GM12801 (cell line): ENCODE measurements around the gene LNPEP.

Experiments used
- TF ChIP-seq, protein P1 (sequence below): IDR thresholded peaks from one replicate; pipeline ENCODE4 v1.5.1; 2011; ENCODE audit warnings: control low read depth; ENCODE audit not compliant: insufficient read length; ENCODE audit errors: extremely low read depth

Gene LNPEP

GRCh38 chr5:97019435-97020117 lies 83.7 kb downstream of the LNPEP start:
- TF ChIP-seq, protein P1, sequence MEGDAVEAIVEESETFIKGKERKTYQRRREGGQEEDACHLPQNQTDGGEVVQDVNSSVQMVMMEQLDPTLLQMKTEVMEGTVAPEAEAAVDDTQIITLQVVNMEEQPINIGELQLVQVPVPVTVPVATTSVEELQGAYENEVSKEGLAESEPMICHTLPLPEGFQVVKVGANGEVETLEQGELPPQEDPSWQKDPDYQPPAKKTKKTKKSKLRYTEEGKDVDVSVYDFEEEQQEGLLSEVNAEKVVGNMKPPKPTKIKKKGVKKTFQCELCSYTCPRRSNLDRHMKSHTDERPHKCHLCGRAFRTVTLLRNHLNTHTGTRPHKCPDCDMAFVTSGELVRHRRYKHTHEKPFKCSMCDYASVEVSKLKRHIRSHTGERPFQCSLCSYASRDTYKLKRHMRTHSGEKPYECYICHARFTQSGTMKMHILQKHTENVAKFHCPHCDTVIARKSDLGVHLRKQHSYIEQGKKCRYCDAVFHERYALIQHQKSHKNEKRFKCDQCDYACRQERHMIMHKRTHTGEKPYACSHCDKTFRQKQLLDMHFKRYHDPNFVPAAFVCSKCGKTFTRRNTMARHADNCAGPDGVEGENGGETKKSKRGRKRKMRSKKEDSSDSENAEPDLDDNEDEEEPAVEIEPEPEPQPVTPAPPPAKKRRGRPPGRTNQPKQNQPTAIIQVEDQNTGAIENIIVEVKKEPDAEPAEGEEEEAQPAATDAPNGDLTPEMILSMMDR: no peak

- TF ChIP-seq, protein P1: no peak
These were observed 85.5 kb downstream of the LNPEP start for GRCh38 chr5:97021416-97021815.

DNA sequence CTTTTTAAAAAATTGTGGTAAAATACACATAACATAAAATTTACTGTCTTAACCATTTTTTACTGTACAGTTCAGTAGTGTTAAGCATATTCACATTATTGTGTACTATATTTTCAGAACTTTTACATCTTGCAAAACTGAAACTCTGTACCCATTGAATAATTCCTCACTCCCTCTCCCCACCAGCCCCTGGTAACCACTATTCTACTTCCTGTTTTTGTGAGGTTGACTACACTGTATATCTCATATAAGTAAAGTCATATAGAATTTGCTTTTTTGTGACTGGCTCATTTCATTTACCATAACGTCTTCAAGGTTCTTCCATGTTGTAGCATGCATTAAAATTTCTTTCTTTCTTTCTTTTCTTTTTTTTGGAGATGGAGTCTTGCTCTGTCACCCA lies 87.0 kb downstream of the LNPEP start:
- TF ChIP-seq, protein P1: no peak

- TF ChIP-seq, protein P1: no peak
These were observed 90.8 kb downstream of the LNPEP start for GRCh38 chr5:97026721-97027120.

DNA sequence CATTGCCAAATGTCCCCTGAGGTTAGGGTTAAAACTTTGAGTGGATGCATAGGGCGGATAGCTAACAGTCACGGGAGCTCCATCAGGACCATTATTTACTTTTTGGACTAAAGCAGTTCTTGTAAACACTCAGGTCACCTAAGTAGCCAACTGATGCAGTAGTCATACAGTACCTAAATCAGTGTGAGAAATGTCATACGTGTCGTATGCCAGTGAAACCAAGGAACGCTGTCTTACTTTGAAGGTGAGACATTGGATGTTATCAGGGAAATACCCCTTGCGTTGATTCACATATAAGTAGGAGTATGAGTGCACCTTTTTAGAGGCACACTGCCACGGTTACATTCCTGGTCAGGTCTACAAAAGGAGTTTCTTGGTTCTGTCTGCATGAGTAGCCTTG lies 101.9 kb downstream of the LNPEP start:
- TF ChIP-seq, protein P1: no peak

DNA sequence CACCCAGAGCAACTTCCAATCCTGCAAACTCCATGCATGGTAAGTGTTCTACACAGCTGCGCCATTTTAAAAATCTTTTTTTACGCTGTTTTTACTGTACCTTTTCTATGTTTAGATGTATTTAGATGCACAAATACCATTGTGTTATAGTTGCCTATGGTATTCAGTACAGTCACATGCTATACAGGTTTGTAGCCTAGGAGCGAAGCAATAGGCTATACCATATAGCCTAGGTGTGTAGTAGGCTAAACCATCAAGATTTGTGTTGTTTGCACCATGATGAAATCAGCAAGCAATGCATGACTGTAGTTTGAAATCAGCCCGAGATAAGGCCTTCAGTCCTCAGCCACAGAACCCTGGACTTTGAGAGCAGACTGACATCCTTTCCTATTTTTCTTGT lies 105.4 kb downstream of the LNPEP start:
- TF ChIP-seq, protein P1: no peak

DNA sequence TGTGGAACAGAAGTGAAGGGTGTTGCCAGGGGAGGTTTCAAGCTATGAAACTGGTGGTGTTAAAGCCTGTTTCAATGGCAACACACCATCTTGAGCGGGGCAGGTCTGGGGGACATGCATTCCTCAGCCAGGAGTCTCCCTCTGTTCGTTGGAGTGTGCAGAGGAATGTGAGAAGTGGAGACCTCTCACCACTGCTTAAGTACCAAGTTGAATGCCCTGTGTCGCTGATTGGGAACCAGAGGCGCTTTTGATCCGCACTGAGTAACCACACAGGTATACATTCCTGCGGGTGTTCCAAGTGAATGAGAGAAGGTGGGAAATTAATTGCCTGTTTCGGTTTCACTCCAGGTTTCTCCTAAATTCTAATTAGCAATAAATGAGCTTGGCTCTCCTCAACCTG lies 107.1 kb downstream of the LNPEP start:
- TF ChIP-seq, protein P1: no peak
